HEK293 (cell line): ENCODE data around the gene SAE1.

Source experiments
- BCL11A ChIP-seq: fragments of 450-650 bp; formaldehyde crosslinking; IDR thresholded peaks from 2 replicates; pipeline ENCODE4 v1.5.1; 2016; ENCODE audit warnings: low read depth, missing biosample characterization, missing genetic modification characterization
- BCL11B ChIP-seq: fragments of 450-650 bp; formaldehyde crosslinking; IDR thresholded peaks from 2 replicates; pipeline ENCODE4 v1.5.1; 2016; ENCODE audit warnings: low read depth, missing biosample characterization, missing genetic modification characterization
- EGR2 ChIP-seq: fragments of 450-650 bp; formaldehyde crosslinking; IDR thresholded peaks from 2 replicates; pipeline ENCODE4 v1.5.1; 2016; ENCODE audit warnings: low read depth, missing biosample characterization, missing genetic modification characterization
- GLI2 ChIP-seq: fragments of 450-650 bp; formaldehyde crosslinking; IDR thresholded peaks from 2 replicates; pipeline ENCODE4; 2017; ENCODE audit warnings: missing biosample characterization, missing genetic modification characterization, low read depth, borderline replicate concordance
- HOXA7 ChIP-seq: sonication (generic); formaldehyde crosslinking; IDR thresholded peaks from 2 replicates; pipeline ENCODE4 v1.8.1; 2022; ENCODE audit warnings: missing genetic modification reagents, borderline replicate concordance
- KLF7 ChIP-seq: fragments of 450-650 bp; formaldehyde crosslinking; IDR thresholded peaks from 2 replicates; pipeline ENCODE4 v1.5.1; 2016; ENCODE audit warnings: missing biosample characterization, missing genetic modification characterization, borderline replicate concordance
- KLF8 ChIP-seq: fragments of 450-650 bp; formaldehyde crosslinking; IDR thresholded peaks from 2 replicates; pipeline ENCODE4 v1.5.1; 2016; ENCODE audit warnings: missing biosample characterization, missing genetic modification characterization
- MYNN ChIP-seq: fragments of 450-650 bp; formaldehyde crosslinking; IDR thresholded peaks from 2 replicates; pipeline ENCODE4 v1.5.1; 2016; ENCODE audit warnings: missing biosample characterization, missing genetic modification characterization, borderline replicate concordance
- SETDB1 ChIP-seq: IDR thresholded peaks from one replicate; pipeline ENCODE4 v1.6.1; 2017; ENCODE audit warnings: mild to moderate bottlenecking, low read length, moderate library complexity, mixed read lengths; ENCODE audit not compliant: insufficient read length
- SP2 ChIP-seq: fragments of 450-650 bp; formaldehyde crosslinking; IDR thresholded peaks from 2 replicates; pipeline ENCODE4 v1.5.1; 2016; ENCODE audit warnings: missing biosample characterization, missing genetic modification characterization
- YY2 ChIP-seq: fragments of 450-650 bp; formaldehyde crosslinking; IDR thresholded peaks from 2 replicates; pipeline ENCODE4 v1.5.1; 2016; ENCODE audit warnings: missing biosample characterization, missing genetic modification characterization
- ZBTB1 ChIP-seq: fragments of 450-650 bp; formaldehyde crosslinking; IDR thresholded peaks from 2 replicates; pipeline ENCODE4 v1.5.1; 2016; ENCODE audit warnings: missing biosample characterization, missing genetic modification characterization
- ZBTB17 ChIP-seq: fragments of 450-650 bp; formaldehyde crosslinking; IDR thresholded peaks from 2 replicates; pipeline ENCODE4 v1.5.1; 2016; ENCODE audit warnings: missing biosample characterization, missing genetic modification characterization
- ZBTB7A ChIP-seq: fragments of 450-650 bp; formaldehyde crosslinking; IDR thresholded peaks from 2 replicates; pipeline ENCODE4 v1.5.1; 2016; ENCODE audit warnings: low read depth, missing biosample characterization, missing genetic modification characterization
- ZFHX2 ChIP-seq: fragments of 450-650 bp; formaldehyde crosslinking; conservative IDR thresholded peaks from 2 replicates; pipeline ENCODE4 v1.5.1; 2016; ENCODE audit warnings: missing biosample characterization, missing genetic modification characterization
- ZNF155 ChIP-seq: fragments of 450-650 bp; formaldehyde crosslinking; IDR thresholded peaks from 2 replicates; pipeline ENCODE4 v1.5.1; 2016; ENCODE audit warnings: missing biosample characterization, missing genetic modification characterization
- ZNF16 ChIP-seq: fragments of 450-650 bp; formaldehyde crosslinking; IDR thresholded peaks from 2 replicates; pipeline ENCODE4 v1.5.1; 2016; ENCODE audit warnings: low read depth, missing biosample characterization, missing genetic modification characterization
- ZNF184 ChIP-seq: fragments of 450-650 bp; IDR thresholded peaks from 2 replicates; pipeline ENCODE4 v1.5.1; 2018; ENCODE audit warnings: missing biosample characterization, mild to moderate bottlenecking, missing genetic modification characterization
- ZNF223 ChIP-seq: fragments of 450-650 bp; formaldehyde crosslinking; IDR thresholded peaks from 2 replicates; pipeline ENCODE4 v1.5.1; 2016; ENCODE audit warnings: missing biosample characterization, missing genetic modification characterization
- ZNF274 ChIP-seq, 2 experiments: fragments of 200-500 bp in 1 of 2; fragments of 450-650 bp in 1 of 2; sonication (Bioruptor generic) in 1 of 2; formaldehyde crosslinking in 1 of 2; IDR thresholded peaks; 2 replicates each; pipeline versions ENCODE4 v1.5.1 to v1.6.1; 2014 to 2016; ENCODE audit warnings: borderline replicate concordance in 1 of 2, inconsistent platforms in 1 of 2, low read length in 1 of 2, missing biosample characterization in 1 of 2, missing genetic modification characterization in 1 of 2
- ZNF37A ChIP-seq: fragments of 450-650 bp; IDR thresholded peaks from 2 replicates; pipeline ENCODE4 v1.5.1; 2018; ENCODE audit warnings: missing biosample characterization, missing genetic modification characterization
- ZNF391 ChIP-seq: fragments of 450-650 bp; formaldehyde crosslinking; IDR thresholded peaks from 2 replicates; pipeline ENCODE4 v1.5.1; 2016; ENCODE audit warnings: low read depth, missing biosample characterization, missing genetic modification characterization, borderline replicate concordance
- ZNF423 ChIP-seq: fragments of 450-650 bp; formaldehyde crosslinking; IDR thresholded peaks from 2 replicates; pipeline ENCODE4 v1.5.1; 2016; ENCODE audit warnings: missing biosample characterization, missing genetic modification characterization
- ZNF501 ChIP-seq: fragments of 450-650 bp; formaldehyde crosslinking; IDR thresholded peaks from 2 replicates; pipeline ENCODE4 v1.5.1; 2016; ENCODE audit warnings: missing biosample characterization, missing genetic modification characterization
- ZNF529 ChIP-seq: fragments of 450-650 bp; formaldehyde crosslinking; IDR thresholded peaks from 2 replicates; pipeline ENCODE4 v1.5.1; 2017; ENCODE audit warnings: missing genetic modification characterization, missing biosample characterization; ENCODE audit not compliant: insufficient replicate concordance
- ZNF571 ChIP-seq: fragments of 450-650 bp; formaldehyde crosslinking; IDR thresholded peaks from 2 replicates; pipeline ENCODE4 v1.5.0; 2017; ENCODE audit warnings: missing biosample characterization, missing genetic modification characterization
- ZNF629 ChIP-seq: fragments of 450-650 bp; formaldehyde crosslinking; IDR thresholded peaks from 2 replicates; pipeline ENCODE4 v1.5.1; 2017; ENCODE audit warnings: missing biosample characterization, missing genetic modification characterization
- ZSCAN30 ChIP-seq: fragments of 450-650 bp; IDR thresholded peaks from 2 replicates; pipeline ENCODE4 v1.5.1; 2018; ENCODE audit warnings: missing biosample characterization, mild to moderate bottlenecking, missing genetic modification characterization, moderate library complexity
- TF ChIP-seq, protein P1 (sequence below): fragments of 450-650 bp; formaldehyde crosslinking; IDR thresholded peaks from 2 replicates; pipeline ENCODE4 v1.5.1; 2017; ENCODE audit warnings: missing biosample characterization, missing genetic modification characterization
- TF ChIP-seq, protein P2 (sequence below): fragments of 450-650 bp; formaldehyde crosslinking; IDR thresholded peaks from 2 replicates; pipeline ENCODE4 v1.5.1; 2016; ENCODE audit warnings: missing biosample characterization, missing genetic modification characterization, borderline replicate concordance
- TF ChIP-seq, protein P3 (sequence below): fragments of 450-650 bp; formaldehyde crosslinking; IDR thresholded peaks from 2 replicates; pipeline ENCODE4 v1.5.1; 2016; ENCODE audit warnings: missing biosample characterization, missing genetic modification characterization

Gene SAE1

DNA sequence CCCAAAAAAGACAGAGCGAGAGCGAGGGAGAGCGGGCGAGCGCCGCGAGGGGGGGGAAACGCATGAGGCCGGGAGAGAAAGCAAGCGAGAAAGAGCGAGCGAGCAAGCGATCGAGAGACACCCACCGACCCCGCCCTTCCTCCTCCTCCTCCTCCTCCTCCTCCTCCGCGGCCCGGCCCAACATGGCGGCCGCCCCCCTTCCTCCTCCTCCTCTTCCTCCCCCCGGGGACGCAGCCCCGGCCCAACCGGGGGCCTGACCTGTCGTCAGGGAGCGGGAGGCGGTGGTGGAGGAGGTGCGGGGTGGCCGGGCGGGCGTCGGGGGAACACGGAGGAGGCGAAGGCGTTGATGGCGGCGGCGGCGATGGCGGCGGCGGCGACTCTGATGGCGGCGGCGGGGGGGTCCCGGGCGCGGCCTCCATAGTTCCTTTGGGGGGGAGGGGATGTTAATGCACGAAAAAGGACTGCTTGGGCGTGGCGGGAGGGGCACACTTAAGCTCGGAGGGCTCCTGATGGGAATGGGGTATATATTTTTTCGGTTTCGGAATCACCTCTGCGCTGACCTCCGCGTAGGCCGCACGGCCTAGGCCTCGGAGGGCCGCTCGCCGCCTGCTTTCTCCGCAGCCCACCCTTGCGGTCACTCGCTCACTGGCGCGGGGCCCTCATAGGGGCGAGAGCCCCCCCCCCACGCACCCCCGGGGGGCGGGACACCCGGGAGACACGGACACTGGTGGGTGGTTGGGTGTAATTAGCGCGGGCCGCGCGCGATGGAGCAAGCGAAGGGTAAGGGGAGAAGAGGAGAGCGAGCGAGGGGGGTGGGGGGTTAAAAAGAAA lies 18.3 kb upstream of the SAE1 start (continued):
- TF ChIP-seq BCL11A (tag by site-specific recombination) (peak; percentile 67; the same call in 1 of the 2 replicates), GLI2 (tag by site-specific recombination) (no peak), SP2 (tag by site-specific recombination) (peak; percentile 67), YY2 (tag by site-specific recombination) (peak; percentile 95), ZNF274 (IDR thresholded peaks at IDR 0.05; ENCODE audit: low read length) (no peak), ZNF274 (tag by site-specific recombination; IDR thresholded peaks at IDR 0.05; ENCODE audit: borderline replicate concordance) (no peak), BCL11B (tag by site-specific recombination) (peak; percentile 96; the same call in 1 of the 2 replicates), KLF8 (tag by site-specific recombination) (peak; percentile 99), ZFHX2 (peak; percentile 99), KLF7 (tag by site-specific recombination) (peak; percentile 81; the same call in 1 of the 2 replicates), ZNF423 (tag by site-specific recombination) (peak; percentile 91), ZNF37A (no peak), ZSCAN30 (tag by site-specific recombination) (0 out of 2 replicates have a peak, but pooled peaks have one; percentile 32), ZBTB17 (tag by site-specific recombination) (peak; percentile 59), ZNF529 (no peak), ZNF16 (no peak), ZNF184 (tag by site-specific recombination) (no peak), ZBTB1 (0 out of 2 replicates have a peak, but pooled peaks have one; percentile 63), ZNF629 (no peak; the same call in 1 of the 2 replicates), ZNF155 (tag by site-specific recombination) (no peak), ZBTB7A (peak; percentile 61; the same call in 1 of the 2 replicates), ZNF571 (no peak), EGR2 (peak; percentile 98), ZNF391 (tag by site-specific recombination) (peak; percentile 73; the same call in 1 of the 2 replicates), SETDB1 (no peak), ZNF501 (peak; percentile 52; the same call in 1 of the 2 replicates), ZNF223 (tag by site-specific recombination) (0 out of 2 replicates have a peak, but pooled peaks have one; percentile 55), HOXA7 (CRISPR knock-in tag) (no peak), MYNN (tag by site-specific recombination) (no peak)
- TF ChIP-seq, protein P1, sequence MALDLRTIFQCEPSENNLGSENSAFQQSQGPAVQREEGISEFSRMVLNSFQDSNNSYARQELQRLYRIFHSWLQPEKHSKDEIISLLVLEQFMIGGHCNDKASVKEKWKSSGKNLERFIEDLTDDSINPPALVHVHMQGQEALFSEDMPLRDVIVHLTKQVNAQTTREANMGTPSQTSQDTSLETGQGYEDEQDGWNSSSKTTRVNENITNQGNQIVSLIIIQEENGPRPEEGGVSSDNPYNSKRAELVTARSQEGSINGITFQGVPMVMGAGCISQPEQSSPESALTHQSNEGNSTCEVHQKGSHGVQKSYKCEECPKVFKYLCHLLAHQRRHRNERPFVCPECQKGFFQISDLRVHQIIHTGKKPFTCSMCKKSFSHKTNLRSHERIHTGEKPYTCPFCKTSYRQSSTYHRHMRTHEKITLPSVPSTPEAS = peak; percentile 64; the same call in 1 of the 2 replicates
- TF ChIP-seq, protein P2, sequence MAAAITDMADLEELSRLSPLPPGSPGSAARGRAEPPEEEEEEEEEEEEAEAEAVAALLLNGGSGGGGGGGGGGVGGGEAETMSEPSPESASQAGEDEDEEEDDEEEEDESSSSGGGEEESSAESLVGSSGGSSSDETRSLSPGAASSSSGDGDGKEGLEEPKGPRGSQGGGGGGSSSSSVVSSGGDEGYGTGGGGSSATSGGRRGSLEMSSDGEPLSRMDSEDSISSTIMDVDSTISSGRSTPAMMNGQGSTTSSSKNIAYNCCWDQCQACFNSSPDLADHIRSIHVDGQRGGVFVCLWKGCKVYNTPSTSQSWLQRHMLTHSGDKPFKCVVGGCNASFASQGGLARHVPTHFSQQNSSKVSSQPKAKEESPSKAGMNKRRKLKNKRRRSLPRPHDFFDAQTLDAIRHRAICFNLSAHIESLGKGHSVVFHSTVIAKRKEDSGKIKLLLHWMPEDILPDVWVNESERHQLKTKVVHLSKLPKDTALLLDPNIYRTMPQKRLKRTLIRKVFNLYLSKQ (tag by site-specific recombination) = no peak
- TF ChIP-seq, protein P3, sequence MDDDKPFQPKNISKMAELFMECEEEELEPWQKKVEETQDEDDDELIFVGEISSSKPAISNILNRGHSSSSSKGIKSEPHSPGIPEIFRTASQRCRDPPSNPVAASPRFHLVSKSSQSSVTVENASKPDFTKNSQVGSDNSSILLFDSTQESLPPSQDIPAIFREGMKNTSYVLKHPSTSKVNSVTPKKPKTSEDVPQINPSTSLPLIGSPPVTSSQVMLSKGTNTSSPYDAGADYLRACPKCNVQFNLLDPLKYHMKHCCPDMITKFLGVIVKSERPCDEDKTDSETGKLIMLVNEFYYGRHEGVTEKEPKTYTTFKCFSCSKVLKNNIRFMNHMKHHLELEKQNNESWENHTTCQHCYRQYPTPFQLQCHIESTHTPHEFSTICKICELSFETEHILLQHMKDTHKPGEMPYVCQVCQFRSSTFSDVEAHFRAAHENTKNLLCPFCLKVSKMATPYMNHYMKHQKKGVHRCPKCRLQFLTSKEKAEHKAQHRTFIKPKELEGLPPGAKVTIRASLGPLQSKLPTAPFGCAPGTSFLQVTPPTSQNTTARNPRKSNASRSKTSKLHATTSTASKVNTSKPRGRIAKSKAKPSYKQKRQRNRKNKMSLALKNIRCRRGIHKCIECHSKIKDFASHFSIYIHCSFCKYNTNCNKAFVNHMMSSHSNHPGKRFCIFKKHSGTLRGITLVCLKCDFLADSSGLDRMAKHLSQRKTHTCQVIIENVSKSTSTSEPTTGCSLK (tag by site-specific recombination) = no peak
